Measurements from ENCODE around the gene SWAP70. TPM values are rescaled to one million over a fixed set of nuclear protein-coding genes. Genes with fewer than 3 reads are reported as not detected.
A peak's percentile ranks its signal among the peaks of the same experiment; 100 is the strongest.

The SWAP70 gene
- total RNA-seq, 1 donor from 2014 or later, result 59.5 TPM

- no peak for DNase-seq (ENCODE audit: low read depth in 2 of 2)
Measured at GRCh38 chr11:9774591-9775397, 110.9 kb downstream of the SWAP70 start.

DNA sequence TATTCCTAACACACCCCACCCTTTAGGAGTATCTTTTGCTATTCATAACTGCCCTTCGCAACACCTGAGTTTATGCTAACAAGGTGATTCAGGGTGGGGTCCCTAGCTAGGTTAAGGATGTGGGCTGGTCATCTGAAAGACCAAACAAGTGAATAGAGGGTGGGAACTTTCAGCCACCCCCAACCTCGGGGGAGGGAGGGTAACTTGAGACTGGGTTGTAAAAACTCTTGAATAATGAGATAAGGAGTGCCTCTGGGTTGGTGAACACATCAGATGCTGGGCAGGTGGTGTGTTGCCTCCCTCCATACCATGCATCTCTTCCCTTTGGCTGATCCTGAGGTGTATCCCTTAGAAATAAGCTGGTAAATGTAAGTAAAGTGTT, 111.5 kb downstream of the SWAP70 start:
- DNase-seq (ENCODE audit: low read depth in 2 of 2), result no peak

DNA sequence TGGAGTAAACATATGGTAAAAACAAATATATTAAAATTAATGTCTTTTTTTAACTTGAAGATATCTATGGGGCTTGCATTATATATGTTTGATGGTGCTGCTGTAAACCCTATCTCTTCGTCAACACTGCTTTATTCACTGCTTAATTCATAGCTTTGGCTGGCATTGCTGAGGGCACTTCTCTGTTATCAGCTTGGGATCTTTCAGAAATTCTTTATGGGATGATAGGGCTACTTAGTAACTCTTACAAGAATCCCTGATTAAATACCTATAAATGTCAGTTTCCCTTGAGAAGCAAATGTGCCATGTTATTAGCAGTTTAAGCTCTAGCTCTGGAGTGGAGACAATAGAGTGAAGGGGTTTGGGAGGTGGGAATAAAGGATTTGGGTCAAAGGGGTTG, 112.3 kb downstream of the SWAP70 start:
- DNase-seq (ENCODE audit: low read depth in 2 of 2), result no peak

DNA sequence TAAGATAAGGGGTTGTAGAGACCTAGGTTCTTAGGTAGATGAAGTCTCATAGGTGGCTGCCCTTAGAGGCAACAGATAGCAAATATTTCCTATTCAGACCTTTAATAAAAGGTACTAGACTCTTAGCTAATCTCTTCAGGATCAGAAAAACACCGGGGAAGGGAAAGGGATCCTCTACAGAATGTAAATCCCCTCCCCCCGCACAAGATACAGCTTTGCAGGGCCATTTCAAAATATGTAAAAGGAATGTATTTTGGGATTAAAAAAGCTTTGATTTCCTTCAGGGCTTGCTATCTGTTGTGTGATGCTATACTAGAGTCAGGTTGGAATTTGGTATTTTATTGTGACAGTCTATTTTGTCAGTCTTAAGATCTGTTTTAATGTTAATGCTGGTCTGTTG, 113.2 kb downstream of the SWAP70 start:
- DNase-seq (ENCODE audit: low read depth in 2 of 2), result no peak

DNA sequence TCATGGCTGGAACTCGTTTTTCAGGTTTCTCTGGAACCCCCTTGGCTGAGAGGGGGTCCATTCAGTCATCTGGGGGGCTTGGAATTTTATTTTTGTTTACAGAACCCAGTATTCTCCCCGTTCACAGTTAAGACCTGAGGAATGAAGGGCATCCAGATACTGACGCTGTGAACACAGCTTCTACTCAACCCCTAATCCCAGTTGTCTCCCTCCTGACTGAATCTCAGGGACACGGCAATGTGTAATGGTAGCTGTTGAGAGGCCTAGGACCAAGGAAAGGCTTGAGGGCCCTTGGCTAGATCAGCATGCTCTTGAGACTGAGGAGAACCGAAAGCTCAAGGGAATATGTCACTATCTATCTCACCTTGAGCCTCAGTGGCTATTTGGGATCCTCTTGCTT, 113.6 kb downstream of the SWAP70 start:
- no peak for DNase-seq (ENCODE audit: low read depth in 2 of 2)

DNA sequence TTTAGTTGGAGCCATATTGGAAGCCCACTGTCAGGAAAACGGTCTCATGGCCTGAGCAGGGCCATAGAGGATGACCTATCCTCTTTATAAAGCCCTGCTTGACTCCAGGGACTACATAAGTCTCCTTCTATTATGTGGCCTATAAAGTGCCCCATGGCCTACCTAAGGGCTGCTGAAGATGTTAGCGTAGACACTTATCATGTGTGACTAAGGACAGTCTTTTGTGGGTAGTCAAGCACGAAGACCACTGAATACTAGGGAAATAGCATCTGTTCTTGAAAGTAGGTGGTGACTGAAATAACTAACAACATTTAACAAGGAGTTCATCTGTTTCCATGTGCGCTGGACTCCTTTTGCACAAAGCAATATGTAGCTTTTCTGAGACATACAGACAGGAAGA, 117.1 kb downstream of the SWAP70 start:
- DNase-seq (ENCODE audit: low read depth in 2 of 2), result no peak

- no peak for DNase-seq (ENCODE audit: low read depth in 2 of 2)
Measured at GRCh38 chr11:9783986-9784385, 120.1 kb downstream of the SWAP70 start.

DNA sequence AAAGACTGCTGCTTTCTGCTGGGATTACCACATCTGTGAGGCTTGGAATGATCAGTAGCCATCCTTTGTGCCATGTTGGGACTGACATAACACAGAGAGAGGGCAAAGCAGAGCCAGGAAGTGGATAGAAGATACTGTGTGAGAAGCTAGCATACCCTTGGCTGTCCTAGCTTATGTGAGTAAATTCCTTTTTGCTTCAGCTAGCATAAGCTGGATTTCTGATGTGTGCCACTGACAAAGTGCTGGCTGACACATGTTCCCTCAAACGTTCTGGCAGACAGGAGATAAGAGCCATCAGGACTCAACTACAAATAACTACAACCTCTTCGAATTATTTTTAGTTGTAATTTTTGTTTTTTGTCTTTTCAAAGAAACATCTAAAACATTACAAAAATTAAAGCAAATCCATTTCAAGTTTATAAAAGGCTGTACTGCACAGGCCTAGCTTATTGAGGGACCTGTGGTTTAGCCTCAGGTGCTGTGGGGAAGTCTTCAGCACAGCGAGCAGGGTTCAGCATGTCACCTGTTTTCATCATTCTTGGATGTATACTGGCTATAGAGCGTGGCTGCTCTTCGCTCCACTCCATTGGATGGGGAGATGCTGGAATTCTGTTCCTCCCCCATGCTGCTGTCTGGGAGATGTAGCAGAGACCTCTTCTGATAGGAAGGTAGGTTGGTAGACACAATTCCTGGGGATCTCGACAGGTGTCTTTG, 120.9 kb downstream of the SWAP70 start:
- DNase-seq (ENCODE audit: low read depth in 2 of 2), result no peak

DNA sequence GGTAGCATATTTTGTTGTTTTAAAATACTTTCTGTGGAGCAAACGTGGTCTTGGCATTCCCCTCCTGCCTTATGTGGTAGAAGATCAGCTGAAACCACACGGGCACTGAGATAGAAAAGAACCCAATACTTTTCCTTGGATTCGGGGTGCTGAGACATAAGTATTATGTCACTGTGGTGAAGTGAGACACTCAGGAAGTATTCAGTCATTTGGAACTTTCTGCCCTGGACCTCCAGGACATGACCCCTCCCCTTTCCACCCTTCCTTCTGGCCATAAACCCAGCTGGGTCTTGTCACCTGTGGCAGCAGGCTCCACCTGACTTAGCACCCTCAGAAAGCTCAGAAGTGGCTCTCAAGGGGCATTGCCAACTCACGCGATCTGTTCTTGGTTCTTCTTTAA, 123.4 kb downstream of the SWAP70 start:
- DNase-seq (ENCODE audit: low read depth in 2 of 2), result no peak

DNA sequence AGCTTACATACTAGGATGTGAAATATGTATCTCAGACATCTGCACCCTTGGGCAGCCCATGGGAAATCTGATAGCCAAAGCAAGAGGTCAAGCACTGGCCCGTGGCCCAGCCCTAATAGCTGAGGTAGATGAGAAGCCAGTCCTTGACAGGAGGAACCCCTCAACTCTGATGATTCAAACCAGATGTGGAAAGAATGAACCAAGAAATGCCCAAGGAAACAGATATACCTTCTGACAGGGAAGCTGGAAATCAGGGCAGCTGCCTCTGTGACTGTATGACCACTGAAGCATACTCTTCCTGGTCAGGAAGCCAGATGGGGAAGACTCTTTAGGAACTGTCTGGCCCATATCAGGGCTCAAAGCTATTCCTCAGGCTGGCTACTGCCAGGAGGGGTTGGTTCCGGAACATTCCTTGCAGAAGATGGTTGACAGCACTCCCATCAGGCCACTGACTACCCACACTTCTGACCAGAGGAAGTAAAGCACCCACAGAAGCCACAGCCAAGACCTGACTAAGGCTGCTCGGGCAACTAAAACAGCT, 124.2 kb downstream of the SWAP70 start:
- peak in 1 of 2 donors; percentile 29 for DNase-seq (ENCODE audit: low read depth in 2 of 2)

DNA sequence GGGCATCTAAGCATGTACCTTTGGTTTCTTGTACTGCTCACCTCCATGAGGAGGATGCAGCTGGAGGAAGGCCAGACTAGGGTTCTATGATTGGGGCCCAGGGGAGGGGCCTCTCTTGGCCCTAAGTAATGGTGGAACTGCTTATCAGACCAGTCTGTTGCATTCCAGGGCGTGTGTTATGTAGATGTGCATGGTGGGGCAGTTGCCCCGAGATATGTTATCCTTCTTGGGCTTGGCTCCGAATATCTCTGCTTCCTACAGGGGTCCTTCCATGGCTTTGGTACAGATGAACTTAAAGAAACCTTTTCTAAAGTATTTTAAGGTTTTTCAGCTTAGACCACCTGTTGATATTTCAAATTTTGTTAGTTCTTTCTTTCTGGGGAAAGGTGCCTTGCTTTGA, 126.0 kb downstream of the SWAP70 start:
- DNase-seq (ENCODE audit: low read depth in 2 of 2), result no peak

- DNase-seq (ENCODE audit: low read depth in 2 of 2), result peak in 1 of 2 donors; percentile 76
Measured at GRCh38 chr11:9790703-9791102, 126.8 kb downstream of the SWAP70 start.

DNA sequence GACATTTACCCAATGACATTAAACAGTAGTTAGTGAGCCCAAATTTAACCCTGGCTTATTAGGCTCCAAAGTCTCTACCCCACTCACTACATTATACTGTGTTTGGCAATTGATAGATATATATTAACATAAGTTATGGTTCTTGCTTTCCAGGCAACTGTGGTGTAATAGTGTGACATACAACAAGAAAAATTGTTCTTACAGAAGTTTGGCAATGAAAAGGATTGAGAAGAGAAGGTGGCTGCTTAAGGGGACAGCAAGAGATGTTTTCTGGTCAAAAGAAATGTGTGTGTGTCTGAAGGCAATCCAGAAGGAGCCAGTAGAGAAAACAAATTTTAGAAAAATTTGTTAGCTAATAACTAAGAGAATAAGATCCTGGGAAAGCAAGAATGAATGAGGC, 132.4 kb downstream of the SWAP70 start:
- DNase-seq (ENCODE audit: low read depth in 2 of 2), result no peak

DNA sequence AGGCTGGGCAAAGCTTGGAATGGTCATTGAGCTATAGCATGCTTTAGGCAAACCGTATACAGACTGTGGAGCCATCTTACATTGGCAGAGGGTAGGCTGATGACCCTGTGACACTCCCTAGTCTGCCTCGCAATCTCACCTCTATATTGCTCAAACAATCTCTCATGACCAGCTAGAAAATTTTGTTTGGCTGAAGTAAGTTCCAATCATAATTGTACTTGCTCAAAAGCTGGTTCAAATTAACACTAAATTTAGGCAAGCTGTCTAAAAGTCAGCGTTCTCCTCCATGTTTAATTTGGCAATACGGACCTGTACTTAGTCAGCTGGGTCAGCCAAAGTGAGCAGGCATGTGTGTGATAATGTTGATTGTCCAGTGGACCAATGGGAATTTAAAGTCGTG, 133.0 kb downstream of the SWAP70 start:
- DNase-seq (ENCODE audit: low read depth in 2 of 2), result no peak

DNA sequence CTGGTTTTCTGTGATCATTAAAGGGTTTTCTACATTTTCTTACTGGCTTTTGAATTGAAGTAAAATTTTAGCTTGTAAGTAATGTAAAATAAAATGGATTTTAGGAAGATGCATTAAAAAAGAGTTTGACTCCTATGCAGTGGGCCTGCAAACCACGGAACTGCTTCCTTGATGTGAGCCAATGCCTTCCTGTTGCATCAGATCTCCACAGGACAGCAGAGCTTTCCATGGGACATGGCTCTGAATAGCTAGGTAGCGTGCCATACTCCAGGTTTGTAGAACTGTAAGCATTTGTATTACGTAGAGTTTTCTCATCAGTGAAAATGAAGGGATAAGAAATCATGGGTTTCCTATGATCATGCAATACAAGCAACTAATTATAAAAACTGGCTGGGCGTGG, 133.4 kb downstream of the SWAP70 start:
- peak in 1 of 2 donors; percentile 17 for DNase-seq (ENCODE audit: low read depth in 2 of 2)

DNA sequence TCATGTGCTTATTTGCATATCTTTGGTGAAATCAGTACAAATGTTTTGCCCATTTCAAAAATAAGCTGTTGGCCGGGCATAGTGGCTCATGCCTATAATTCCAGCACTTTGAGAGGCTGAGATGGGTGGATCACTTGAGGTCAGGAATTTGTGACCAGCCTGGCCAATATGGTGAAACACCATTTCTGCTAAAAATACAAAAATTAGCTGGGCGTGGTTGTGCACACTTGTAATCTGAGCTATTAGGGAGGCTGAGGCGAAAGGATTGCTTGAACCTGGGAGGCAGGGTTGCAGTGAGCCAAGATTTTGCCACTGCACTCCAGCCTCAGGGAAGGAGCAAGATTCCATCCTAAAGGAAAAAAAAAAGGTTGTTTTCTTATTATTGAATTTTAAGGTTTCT, 136.0 kb downstream of the SWAP70 start:
- DNase-seq (ENCODE audit: low read depth in 2 of 2), result no peak

- DNase-seq (ENCODE audit: low read depth in 2 of 2), result peak in 1 of 2 donors; percentile 31
Measured at GRCh38 chr11:9802291-9802861, 138.5 kb downstream of the SWAP70 start.

Other genes with a start within 250 kb of the SWAP70 start
- 18.7 and 33.9 TPM in 2 replicates for gene ZNF143, start 203.1 kb upstream of the SWAP70 start, total RNA-seq
- gene WEE1, start 90.4 kb upstream of the SWAP70 start, total RNA-seq, result 12.9 and 20.6 TPM in 2 replicates

Measured in lung microvascular endothelial cell (primary cell).